Caco-2 (cell line): Measurements from ENCODE around the gene ALG14. TPM values are rescaled to one million over a fixed set of nuclear protein-coding genes. Genes with fewer than 3 reads are reported as not detected.

Experiments
- BruUV-seq: library from RNA; stranded (reverse); fragments of 400-500 nt; replicated peaks from 2 replicates; lab custom pipeline; 2021; lab: Mats Ljungman, UMichigan
- CTCF ChIA-PET: fragments of 300-600 bp; sonication (Branson Sonifier 250); formaldehyde crosslinking; loops from one replicate; lab custom pipeline; 2022; ENCODE audit warnings: antibody characterized with exemption; lab: Charles Lee
- POLR2A ChIA-PET: fragments of 300-600 bp; sonication (Branson Sonifier 250); formaldehyde crosslinking; loops from one replicate; lab custom pipeline; 2022; ENCODE audit warnings: antibody characterized with exemption; lab: Charles Lee
- DNase-seq, 2 experiments: peaks; one replicate each; pipeline versions ENCODE4 v3.0.0 to v3.0.0-alpha.2; 2020 to 2022
- H3K27me3 ChIP-seq: replicated peaks from 2 replicates; pipeline ENCODE4 v1.6.0; 2011; ENCODE audit warnings: low read length; ENCODE audit not compliant: control insufficient read depth, insufficient read depth
- H3K36me3 ChIP-seq: 2 replicates; pipeline ENCODE4 v1.5.1; 2011; ENCODE audit warnings: low read length; ENCODE audit not compliant: control insufficient read depth, insufficient read depth
- H3K4me1 ChIP-seq: fragments of 250-450 bp; sonication (Bioruptor Pico); 2 replicates; pipeline ENCODE4 v1.5.1; 2020; ENCODE audit warnings: mild to moderate bottlenecking
- H3K4me3 ChIP-seq: 2 replicates; pipeline ENCODE4 v1.5.1; 2011; ENCODE audit warnings: low read depth, mild to moderate bottlenecking, control low read depth, low read length
- H3K9me3 ChIP-seq: fragments of 250-450 bp; sonication (Bioruptor Pico); 2 replicates; pipeline ENCODE4 v1.5.1; 2020; ENCODE audit warnings: mild to moderate bottlenecking, moderate library complexity
- H3K27ac Mint-ChIP-seq: one replicate; pipeline ENCODE4 v1.8.0; 2022; ENCODE audit warnings: mixed read lengths; ENCODE audit not compliant: unreplicated experiment
- H3K27me3 Mint-ChIP-seq: one replicate; pipeline ENCODE4 v1.8.0; 2022; ENCODE audit warnings: mixed read lengths; ENCODE audit not compliant: insufficient read depth, unreplicated experiment
- H3K36me3 Mint-ChIP-seq: one replicate; pipeline ENCODE4 v1.8.0; 2022; ENCODE audit warnings: mild to moderate bottlenecking, mixed read lengths; ENCODE audit not compliant: insufficient read depth, unreplicated experiment
- H3K4me1 Mint-ChIP-seq: one replicate; pipeline ENCODE4 v1.8.0; 2022; ENCODE audit warnings: low read depth, mixed read lengths; ENCODE audit not compliant: unreplicated experiment
- H3K4me3 Mint-ChIP-seq: one replicate; pipeline ENCODE4 v1.8.0; 2022; ENCODE audit warnings: mild to moderate bottlenecking, moderate library complexity, mixed read lengths; ENCODE audit not compliant: unreplicated experiment
- H3K9me3 Mint-ChIP-seq: one replicate; pipeline ENCODE4 v1.8.0; 2022; ENCODE audit warnings: mixed read lengths; ENCODE audit not compliant: unreplicated experiment
- intact Hi-C: fragments of 100-400 bp; cut with micrococcal nuclease; formaldehyde crosslinking; loops from one replicate; pipeline ENCODE4 v1.10.0; 2022; ENCODE audit not compliant: unreplicated experiment
- total RNA-seq: library from RNA; stranded (reverse); gene quantifications from 2 replicates; pipeline ENCODE4 v1.2.3, GENCODE V29; 2022
- TF ChIP-seq, protein P1 (sequence below), 2 experiments: fragments of 200-600 bp in 1 of 2; IDR thresholded peaks; 1 replicate in 1 of 2; 2 replicates in 1 of 2; pipeline versions ENCODE4 v1.5.1 to v1.8.0; 2011 to 2022; ENCODE audit warnings: antibody characterized with exemption in 1 of 2, control low read depth in 1 of 2, inconsistent platforms in 1 of 2, low read depth in 1 of 2, low read length in 1 of 2, mild to moderate bottlenecking in 1 of 2, moderate library complexity in 1 of 2; ENCODE audit not compliant: insufficient read depth in 1 of 2, severe bottlenecking in 1 of 2, unreplicated experiment in 1 of 2

The ALG14 gene
- total RNA-seq, 1 experiment from 2014 or later = 4.5 TPM

DNA sequence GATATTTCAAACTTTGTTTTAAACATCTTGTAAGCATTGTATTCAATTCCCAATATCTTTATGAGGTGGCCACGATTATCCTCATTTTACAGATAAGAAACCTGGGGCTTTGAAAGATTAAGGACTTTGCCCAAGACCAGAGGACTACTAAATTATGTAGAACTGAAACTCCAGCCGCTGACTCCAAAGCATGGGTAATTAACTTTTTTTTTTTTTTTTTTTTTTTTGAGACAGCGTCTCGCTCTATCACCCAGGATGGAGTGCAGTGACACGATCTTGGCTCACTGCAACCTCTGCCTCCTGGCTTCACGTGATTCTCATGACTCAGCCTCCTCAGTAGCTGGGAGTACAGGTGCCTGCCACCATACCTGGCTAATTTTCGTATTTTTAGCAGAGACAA, 68.7 kb downstream of the ALG14 start:
- Histone ChIP-seq H3K4me3 (no peak overlapping the region), H3K36me3 (no peaks in the 10 kb centered on the region), H3K4me1 (peaks cover 6% of the 10 kb centered on the region; the same call in 1 of the 2 replicates), H3K27me3 (no peaks in the 10 kb centered on the region), H3K9me3 (no peaks in the 10 kb centered on the region)
- no peaks in the 10 kb centered on the region for H3K36me3 Mint-ChIP-seq
- intact Hi-C loops = no loop called here
- TF ChIP-seq, protein P1, sequence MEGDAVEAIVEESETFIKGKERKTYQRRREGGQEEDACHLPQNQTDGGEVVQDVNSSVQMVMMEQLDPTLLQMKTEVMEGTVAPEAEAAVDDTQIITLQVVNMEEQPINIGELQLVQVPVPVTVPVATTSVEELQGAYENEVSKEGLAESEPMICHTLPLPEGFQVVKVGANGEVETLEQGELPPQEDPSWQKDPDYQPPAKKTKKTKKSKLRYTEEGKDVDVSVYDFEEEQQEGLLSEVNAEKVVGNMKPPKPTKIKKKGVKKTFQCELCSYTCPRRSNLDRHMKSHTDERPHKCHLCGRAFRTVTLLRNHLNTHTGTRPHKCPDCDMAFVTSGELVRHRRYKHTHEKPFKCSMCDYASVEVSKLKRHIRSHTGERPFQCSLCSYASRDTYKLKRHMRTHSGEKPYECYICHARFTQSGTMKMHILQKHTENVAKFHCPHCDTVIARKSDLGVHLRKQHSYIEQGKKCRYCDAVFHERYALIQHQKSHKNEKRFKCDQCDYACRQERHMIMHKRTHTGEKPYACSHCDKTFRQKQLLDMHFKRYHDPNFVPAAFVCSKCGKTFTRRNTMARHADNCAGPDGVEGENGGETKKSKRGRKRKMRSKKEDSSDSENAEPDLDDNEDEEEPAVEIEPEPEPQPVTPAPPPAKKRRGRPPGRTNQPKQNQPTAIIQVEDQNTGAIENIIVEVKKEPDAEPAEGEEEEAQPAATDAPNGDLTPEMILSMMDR (IDR thresholded peaks at IDR 0.05; ENCODE audit: insufficient read depth in 1 of 2, low read depth in 1 of 2, low read length in 1 of 2, severe bottlenecking in 1 of 2, unreplicated experiment in 1 of 2) = no peak
- ChIA-PET CTCF (no interaction called here), POLR2A (no interaction called here)
- no peaks in the 10 kb centered on the region for H3K27me3 Mint-ChIP-seq
- no peak overlapping the region for H3K27ac Mint-ChIP-seq
- no TSS peak for BruUV-seq
- no peak overlapping the region for H3K4me3 Mint-ChIP-seq
- H3K4me1 Mint-ChIP-seq = peaks cover 6% of the 10 kb centered on the region
- no peak for DNase-seq
- no peaks in the 10 kb centered on the region for H3K9me3 Mint-ChIP-seq

GRCh38 chr1:95003433-95003738, 69.4 kb downstream of the ALG14 start:
- Mint-ChIP-seq H3K36me3 (no peaks in the 10 kb centered on the region), H3K4me1 (peaks cover 6% of the 10 kb centered on the region), H3K4me3 (no peak overlapping the region), H3K27ac (no peak overlapping the region), H3K27me3 (no peaks in the 10 kb centered on the region), H3K9me3 (no peaks in the 10 kb centered on the region)
- H3K36me3 ChIP-seq = no peaks in the 10 kb centered on the region
- H3K4me1 ChIP-seq = peaks cover 6% of the 10 kb centered on the region; the same call in 1 of the 2 replicates
- H3K4me3 ChIP-seq = no peak overlapping the region
- POLR2A ChIA-PET = no interaction called here
- CTCF ChIA-PET = no interaction called here
- H3K9me3 ChIP-seq = no peaks in the 10 kb centered on the region
- BruUV-seq = no TSS peak
- TF ChIP-seq, protein P1 (IDR thresholded peaks at IDR 0.05; ENCODE audit: insufficient read depth in 1 of 2, low read depth in 1 of 2, low read length in 1 of 2, severe bottlenecking in 1 of 2, unreplicated experiment in 1 of 2) = no peak
- DNase-seq = no peak
- intact Hi-C loops = no loop called here
- no peaks in the 10 kb centered on the region for H3K27me3 ChIP-seq

GRCh38 chr1:95002540-95003432, 70.0 kb downstream of the ALG14 start:
- no peaks in the 10 kb centered on the region for H3K9me3 ChIP-seq
- no peaks in the 10 kb centered on the region for H3K36me3 ChIP-seq
- H3K4me3 ChIP-seq = no peak overlapping the region
- Mint-ChIP-seq H3K36me3 (no peaks in the 10 kb centered on the region), H3K27me3 (no peaks in the 10 kb centered on the region), H3K4me3 (no peak overlapping the region), H3K9me3 (no peaks in the 10 kb centered on the region), H3K27ac (no peak overlapping the region), H3K4me1 (peaks cover 1% of the 10 kb centered on the region)
- DNase-seq = no peak
- BruUV-seq = no TSS peak
- intact Hi-C loops = no loop called here
- ChIA-PET POLR2A (no interaction called here), CTCF (no interaction called here)
- H3K4me1 ChIP-seq = peaks cover 5% of the 10 kb centered on the region; the same call in 1 of the 2 replicates
- H3K27me3 ChIP-seq = no peaks in the 10 kb centered on the region
- TF ChIP-seq, protein P1 (IDR thresholded peaks at IDR 0.05; ENCODE audit: insufficient read depth in 1 of 2, low read depth in 1 of 2, low read length in 1 of 2, severe bottlenecking in 1 of 2, unreplicated experiment in 1 of 2) = no peak
